IgD-negative memory B cell (primary cell): Measurements from ENCODE around the gene CPM. TPM values are rescaled to one million over a fixed set of nuclear protein-coding genes. Genes with fewer than 3 reads are reported as not detected.
"Not testable (repeated sequence)": the region's sequence is repeated elsewhere in the genome, so short reads cannot be mapped to it uniquely, and the experiment has no call there.

ENCODE experiments used
- H3K27ac Mint-ChIP-seq, 3 donors: one replicate each; pipeline ENCODE4 v1.8.0; 2020 to 2022; ENCODE audit warnings: mild to moderate bottlenecking in 3 of 3, mixed read lengths in 3 of 3, moderate library complexity in 1 of 3
- H3K27me3 Mint-ChIP-seq: one replicate; pipeline ENCODE4 v1.8.0; 2021; ENCODE audit warnings: mixed read lengths
- H3K36me3 Mint-ChIP-seq: one replicate; pipeline ENCODE4 v1.8.0; 2020; ENCODE audit warnings: mild to moderate bottlenecking, mixed read lengths
- H3K4me1 Mint-ChIP-seq, 3 donors: one replicate each; pipeline ENCODE4 v1.8.0; 2020 to 2022; ENCODE audit warnings: mixed read lengths in 3 of 3, mild to moderate bottlenecking in 1 of 3
- H3K4me3 Mint-ChIP-seq, 4 donors: one replicate each; pipeline ENCODE4 v1.8.0; 2020 to 2022; ENCODE audit warnings: mild to moderate bottlenecking in 4 of 4, mixed read lengths in 4 of 4, moderate library complexity in 3 of 4
- H3K9me3 Mint-ChIP-seq, 3 donors: one replicate each; pipeline ENCODE4 v1.8.0; 2020 to 2021; ENCODE audit warnings: mixed read lengths in 3 of 3, mild to moderate bottlenecking in 1 of 3
- polyA plus RNA-seq: library from polyadenylated mRNA; unstranded; fragments of 300-500 nt; fragmentation: Illumina TruSeq; gene quantifications from one replicate; pipeline ENCODE4 v1.2.3, GENCODE V29; 2021

Gene CPM
- polyA plus RNA-seq, 1 donor from 2014 or later: 5.8 TPM

GRCh38 chr12:68867606-68868005 lies 65.4 kb downstream of the CPM start:
- no peak overlapping the region for H3K27ac Mint-ChIP-seq
- no peaks in the 10 kb centered on the region for H3K9me3 Mint-ChIP-seq
- peaks cover 3% of the 10 kb centered on the region for H3K36me3 Mint-ChIP-seq
- H3K27me3 Mint-ChIP-seq: no peaks in the 10 kb centered on the region
- H3K4me3 Mint-ChIP-seq: no peak overlapping the region
- peaks cover 0 to 14% (median 6%) of the 10 kb centered on the region in 3 donors for H3K4me1 Mint-ChIP-seq

GRCh38 chr12:68866950-68867349 lies 66.0 kb downstream of the CPM start:
- Mint-ChIP-seq H3K9me3 (no peaks in the 10 kb centered on the region), H3K27ac (peak overlapping the region in 1 of 3 donors; percentile 29), H3K27me3 (no peaks in the 10 kb centered on the region), H3K4me3 (no peak overlapping the region), H3K4me1 (peaks cover 0 to 14% (median 8%) of the 10 kb centered on the region in 3 donors), H3K36me3 (peaks cover 3% of the 10 kb centered on the region)

- Mint-ChIP-seq H3K9me3 (no peaks in the 10 kb centered on the region), H3K4me3 (no peak overlapping the region), H3K27ac (no peak overlapping the region), H3K27me3 (no peaks in the 10 kb centered on the region), H3K36me3 (no peaks in the 10 kb centered on the region), H3K4me1 (peaks cover 0 to 12% (median 8%) of the 10 kb centered on the region in 3 donors)
Observed at GRCh38 chr12:68865399-68866164, 67.4 kb downstream of the CPM start.

- H3K4me3 Mint-ChIP-seq: no peak overlapping the region
- no peak overlapping the region for H3K27ac Mint-ChIP-seq
Observed at GRCh38 chr12:68864604-68865003, 68.4 kb downstream of the CPM start.

GRCh38 chr12:68863886-68864454 lies 69.0 kb downstream of the CPM start:
- peaks cover 0 to 12% (median 8%) of the 10 kb centered on the region in 3 donors for H3K4me1 Mint-ChIP-seq
- H3K27ac Mint-ChIP-seq: peak overlapping the region in 1 of 3 donors; percentile 24
- not testable (repeated sequence) for H3K36me3 Mint-ChIP-seq, H3K4me3 Mint-ChIP-seq, H3K9me3 Mint-ChIP-seq, H3K27me3 Mint-ChIP-seq

More at GRCh38 chr12:68864604-68865003, 68.4 kb downstream of the CPM start:
- H3K27me3 Mint-ChIP-seq: no peaks in the 10 kb centered on the region
- H3K9me3 Mint-ChIP-seq: no peaks in the 10 kb centered on the region
- no peaks in the 10 kb centered on the region for H3K36me3 Mint-ChIP-seq
- H3K4me1 Mint-ChIP-seq: peaks cover 0 to 12% (median 8%) of the 10 kb centered on the region in 3 donors

- Mint-ChIP-seq H3K4me1 (peaks cover 0 to 12% (median 8%) of the 10 kb centered on the region in 3 donors), H3K27ac (no peak overlapping the region), H3K9me3 (no peaks in the 10 kb centered on the region), H3K4me3 (no peak overlapping the region), H3K27me3 (no peaks in the 10 kb centered on the region), H3K36me3 (no peaks in the 10 kb centered on the region)
Observed at GRCh38 chr12:68863109-68863770, 69.7 kb downstream of the CPM start.

- no peaks in the 10 kb centered on the region for H3K27me3 Mint-ChIP-seq
- H3K4me3 Mint-ChIP-seq: peak overlapping the region in 1 of 4 donors; percentile 4
- peaks cover 1% of the 10 kb centered on the region for H3K36me3 Mint-ChIP-seq
- no peaks in the 10 kb centered on the region for H3K9me3 Mint-ChIP-seq
- H3K4me1 Mint-ChIP-seq: peaks cover 0 to 12% (median 8%) of the 10 kb centered on the region in 3 donors
- H3K27ac Mint-ChIP-seq: no peak overlapping the region
Observed at GRCh38 chr12:68861890-68862289, 71.1 kb downstream of the CPM start.

- H3K27me3 Mint-ChIP-seq: no peaks in the 10 kb centered on the region
- no peak overlapping the region for H3K27ac Mint-ChIP-seq
- H3K9me3 Mint-ChIP-seq: no peaks in the 10 kb centered on the region
- H3K4me1 Mint-ChIP-seq: peaks cover 0 to 2% (median under 1%) of the 10 kb centered on the region in 3 donors
- H3K36me3 Mint-ChIP-seq: peaks cover 4% of the 10 kb centered on the region
- no peak overlapping the region for H3K4me3 Mint-ChIP-seq
Observed at GRCh38 chr12:68856510-68856909, 76.5 kb downstream of the CPM start.

GRCh38 chr12:68855771-68856170 lies 77.2 kb downstream of the CPM start:
- Mint-ChIP-seq H3K27me3 (no peaks in the 10 kb centered on the region), H3K27ac (no peak overlapping the region), H3K9me3 (no peaks in the 10 kb centered on the region), H3K4me1 (no peaks in the 10 kb centered on the region), H3K36me3 (peaks cover 4% of the 10 kb centered on the region), H3K4me3 (no peak overlapping the region)

- Mint-ChIP-seq H3K9me3 (no peaks in the 10 kb centered on the region), H3K27ac (no peak overlapping the region), H3K4me3 (no peak overlapping the region), H3K36me3 (peaks cover 4% of the 10 kb centered on the region), H3K27me3 (no peaks in the 10 kb centered on the region), H3K4me1 (no peaks in the 10 kb centered on the region)
Observed at GRCh38 chr12:68855111-68855510, 77.9 kb downstream of the CPM start.

GRCh38 chr12:68854554-68854953 lies 78.4 kb downstream of the CPM start:
- Mint-ChIP-seq H3K4me3 (no peak overlapping the region), H3K9me3 (no peaks in the 10 kb centered on the region), H3K27me3 (no peaks in the 10 kb centered on the region), H3K36me3 (peaks cover 4% of the 10 kb centered on the region), H3K27ac (no peak overlapping the region), H3K4me1 (no peaks in the 10 kb centered on the region)

- Mint-ChIP-seq H3K4me1 (no peaks in the 10 kb centered on the region), H3K27ac (no peak overlapping the region), H3K9me3 (no peaks in the 10 kb centered on the region), H3K36me3 (peaks cover 4% of the 10 kb centered on the region), H3K4me3 (no peak overlapping the region), H3K27me3 (no peaks in the 10 kb centered on the region)
Observed at GRCh38 chr12:68854078-68854468, 78.9 kb downstream of the CPM start.

GRCh38 chr12:68853396-68854077 lies 79.4 kb downstream of the CPM start:
- H3K9me3 Mint-ChIP-seq: no peaks in the 10 kb centered on the region

GRCh38 chr12:68851592-68852306 lies 81.2 kb downstream of the CPM start:
- no peak overlapping the region for H3K27ac Mint-ChIP-seq

More at GRCh38 chr12:68853396-68854077, 79.4 kb downstream of the CPM start:
- no peak overlapping the region for H3K4me3 Mint-ChIP-seq
- no peaks in the 10 kb centered on the region for H3K4me1 Mint-ChIP-seq
- no peaks in the 10 kb centered on the region for H3K27me3 Mint-ChIP-seq
- peaks cover 4% of the 10 kb centered on the region for H3K36me3 Mint-ChIP-seq
- H3K27ac Mint-ChIP-seq: no peak overlapping the region

More at GRCh38 chr12:68851592-68852306, 81.2 kb downstream of the CPM start:
- Mint-ChIP-seq H3K36me3 (peaks cover 3% of the 10 kb centered on the region), H3K4me1 (peaks cover 0 to 2% (median 0%) of the 10 kb centered on the region in 3 donors), H3K9me3 (no peaks in the 10 kb centered on the region), H3K27me3 (no peaks in the 10 kb centered on the region), H3K4me3 (no peak overlapping the region)
